T47D (cell line): ENCODE data around the gene PHF21A.

Experiments used
- DNase-seq, 2 experiments: peaks; one replicate each; pipeline versions ENCODE4 v3.0.0 to v3.0.0-alpha.2; 2011 to 2012; ENCODE audit warnings: low read depth in 1 of 2, low spot score in 1 of 2
- JUND ChIP-seq: IDR thresholded peaks from 2 replicates; pipeline ENCODE4 v1.6.1; 2012; ENCODE audit warnings: low read depth
- in situ Hi-C: cut with HindIII; loops from 2 replicates; pipeline ENCODE4 v1.10.0; 2016; ENCODE audit warnings: low sequenced_read_pairs, low pct_unique_long_range_greater_than_20kb

Gene PHF21A

DNA sequence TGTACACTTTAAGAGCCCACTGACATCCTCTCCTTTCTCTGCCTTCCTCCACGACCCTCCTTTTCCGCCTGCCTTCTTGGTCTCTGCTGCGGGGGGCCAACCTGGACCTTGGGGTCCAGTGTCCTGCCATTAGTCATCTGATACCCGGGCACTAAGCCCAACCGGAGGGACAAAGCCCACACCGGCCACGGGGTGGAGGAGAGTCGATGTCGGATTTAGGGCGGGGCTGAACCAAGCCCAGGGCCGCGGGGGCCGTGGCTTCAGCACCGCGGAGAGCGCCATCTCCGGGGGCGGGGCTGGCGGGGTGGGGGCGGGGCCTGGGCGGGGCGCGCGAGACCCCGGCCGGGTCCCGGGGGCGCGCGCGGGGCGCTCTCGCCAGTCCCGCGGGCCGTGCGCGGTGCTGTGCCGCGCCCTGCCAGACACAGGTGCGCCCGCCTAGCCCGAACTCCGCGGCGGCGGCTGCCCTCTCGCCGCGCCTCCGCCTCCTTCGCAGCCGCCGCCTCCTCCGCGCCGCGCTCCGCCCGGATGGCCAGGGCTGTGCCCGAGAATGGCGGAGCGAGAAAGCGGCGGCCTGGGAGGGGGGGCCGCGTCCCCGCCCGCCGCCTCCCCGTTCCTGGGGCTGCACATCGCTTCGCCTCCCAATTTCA lies 235.9 kb downstream of the PHF21A start, which contains the start of gene MAPK8IP1:
Gene MAPK8IP1 (plus strand): TSS at position 378 of the 647 bp plus-strand sequence. CDS start 170 bp downstream, at position 548.
- peak; percentile 76 to 85 for DNase-seq
- no peak for TF ChIP-seq JUND
- in situ Hi-C loops, result no loop called here

GRCh38 chr11:45884596-45885185 lies 236.6 kb downstream of the PHF21A start:
- in situ Hi-C loops, result no loop called here

More at GRCh38 chr11:45884596-45885185, 236.6 kb downstream of the PHF21A start:
- TF ChIP-seq JUND, result no peak
- DNase-seq, result no peak
